HG02981 (cell line): ENCODE results near the gene WASF1.
"Not testable (repeated sequence)": the region's sequence is repeated elsewhere in the genome, so short reads cannot be mapped to it uniquely, and the experiment has no call there.

Experiments
- ATAC-seq: cut with Tn5 transposase; IDR thresholded peaks from one replicate; pipeline ENCODE4 v1.9.1; 2021; ENCODE audit warnings: mild to moderate bottlenecking, moderate library complexity; ENCODE audit not compliant: unreplicated experiment

The WASF1 gene

GRCh38 chr6:110178626-110179405 is 654 bp downstream of the WASF1 start:
- ATAC-seq = no peak

- no peak for ATAC-seq
These were observed 5.9 kb downstream of the WASF1 start for GRCh38 chr6:110173506-110174132.

GRCh38 chr6:110170081-110170480 is 9.4 kb downstream of the WASF1 start:
- no peak for ATAC-seq

GRCh38 chr6:110158479-110158878 is 21.0 kb downstream of the WASF1 start:
- ATAC-seq = no peak

- ATAC-seq = no peak
These were observed 31.6 kb downstream of the WASF1 start for GRCh38 chr6:110147870-110148269.

GRCh38 chr6:110140650-110141049 is 38.8 kb downstream of the WASF1 start:
- ATAC-seq = no peak

- ATAC-seq = no peak
These were observed 40.4 kb downstream of the WASF1 start for GRCh38 chr6:110139052-110139451.

- ATAC-seq = no peak
These were observed 41.3 kb downstream of the WASF1 start for GRCh38 chr6:110137924-110138887.

GRCh38 chr6:110130362-110130761 is 49.1 kb downstream of the WASF1 start:
- ATAC-seq = no peak

GRCh38 chr6:110128418-110128817 is 51.1 kb downstream of the WASF1 start:
- ATAC-seq = no peak

- no peak for ATAC-seq
These were observed 54.1 kb downstream of the WASF1 start for GRCh38 chr6:110125361-110125760.

GRCh38 chr6:110121655-110122054 is 57.8 kb downstream of the WASF1 start:
- ATAC-seq = not testable (repeated sequence)

GRCh38 chr6:110116258-110116657 is 63.2 kb downstream of the WASF1 start:
- ATAC-seq = no peak

- ATAC-seq = no peak
These were observed 65.5 kb downstream of the WASF1 start for GRCh38 chr6:110114004-110114403.

- ATAC-seq = no peak
These were observed 74.2 kb downstream of the WASF1 start for GRCh38 chr6:110105296-110105695.

GRCh38 chr6:110103260-110103659 is 76.2 kb downstream of the WASF1 start:
- ATAC-seq = no peak

- no peak for ATAC-seq
These were observed 77.1 kb downstream of the WASF1 start for GRCh38 chr6:110102411-110102810.

- ATAC-seq = no peak
These were observed 77.6 kb downstream of the WASF1 start for GRCh38 chr6:110101885-110102284.

GRCh38 chr6:110098511-110099116 is 80.9 kb downstream of the WASF1 start:
- ATAC-seq = no peak

GRCh38 chr6:110097443-110097842 is 82.0 kb downstream of the WASF1 start:
- ATAC-seq = no peak

GRCh38 chr6:110095935-110096334 is 83.5 kb downstream of the WASF1 start:
- ATAC-seq = no peak
